Kidney glomerular epithelial cell (primary cell): ENCODE data around the gene SAFB2.

Experiments used
- DNase-seq: peaks from one replicate; lab custom pipeline; 2025; lab: John Stamatoyannopoulos, UW

The SAFB2 gene

GRCh38 chr19:5542665-5543064 lies 79.9 kb downstream of the SAFB2 start:
- no peak for DNase-seq

- no peak for DNase-seq
These were observed 81.1 kb downstream of the SAFB2 start for GRCh38 chr19:5541456-5541855.

GRCh38 chr19:5540208-5540607 lies 82.4 kb downstream of the SAFB2 start:
- no peak for DNase-seq

- DNase-seq = no peak
These were observed 84.7 kb downstream of the SAFB2 start for GRCh38 chr19:5537870-5538269.
